GM21528 (cell line): ENCODE measurements around the gene FKBP2.

ENCODE experiments used
- ATAC-seq: cut with Tn5 transposase; IDR thresholded peaks from one replicate; pipeline ENCODE4 v1.9.1; 2021; ENCODE audit warnings: mild to moderate bottlenecking, moderate library complexity; ENCODE audit not compliant: unreplicated experiment, low FRiP score

Gene FKBP2

GRCh38 chr11:64278576-64279190 is 37.8 kb downstream of the FKBP2 start:
- no peak for ATAC-seq

- no peak for ATAC-seq
These were observed 41.3 kb downstream of the FKBP2 start for GRCh38 chr11:64281957-64282770.

- no peak for ATAC-seq
These were observed 42.2 kb downstream of the FKBP2 start for GRCh38 chr11:64283092-64283491.

DNA sequence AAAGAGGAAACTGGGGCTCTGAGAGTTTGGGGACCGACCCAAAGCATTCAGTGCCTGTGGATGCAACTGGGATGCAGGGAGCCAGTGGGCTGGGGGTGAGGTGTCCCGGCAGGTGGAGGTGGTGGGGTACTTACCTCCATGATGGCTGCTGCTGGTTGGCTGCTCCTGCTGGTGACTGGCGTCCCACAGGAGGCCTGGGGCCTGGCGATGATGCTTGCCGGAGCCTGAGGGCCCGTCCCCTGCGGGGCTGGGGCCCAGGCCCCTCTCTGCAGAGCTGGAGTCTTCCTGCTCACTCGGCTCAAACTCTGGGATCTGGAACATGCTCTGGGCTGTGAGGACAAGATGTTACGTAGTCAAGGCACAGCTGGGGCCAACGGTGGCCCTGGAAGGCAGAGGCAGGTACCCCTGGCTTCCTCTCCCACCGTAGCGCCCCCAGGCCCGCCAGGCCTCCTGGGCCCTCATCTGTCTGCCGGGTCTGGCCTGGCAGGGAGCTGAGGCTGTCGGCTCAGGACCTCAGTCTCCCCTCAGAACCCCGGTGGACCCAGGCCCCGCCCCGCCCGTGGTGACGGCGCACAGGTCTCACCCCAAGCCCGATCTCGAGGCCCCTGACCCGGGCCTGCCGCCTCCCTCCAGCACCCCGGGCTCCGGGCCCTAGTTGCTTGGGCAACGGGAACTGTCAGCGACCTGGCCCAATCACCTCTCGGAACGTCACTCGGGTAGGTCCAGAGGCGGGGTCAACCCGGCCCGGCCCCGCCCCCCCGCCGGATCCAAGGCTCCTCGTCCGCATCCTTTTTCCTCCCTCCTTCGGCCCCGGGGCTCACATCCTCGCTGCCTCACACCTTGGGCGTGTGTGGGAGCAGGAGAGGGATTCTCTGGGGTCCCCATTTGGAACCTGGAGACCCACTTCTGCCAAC is 43.4 kb downstream of the FKBP2 start, which contains the start of gene BAD:
Gene BAD (minus strand): TSS at position 618 of the 914 bp plus-strand sequence. CDS start 297 bp downstream, at position 321.
- peak; percentile 59 for ATAC-seq

- ATAC-seq: peak; percentile 57
These were observed 44.3 kb downstream of the FKBP2 start, which contains the start of gene GPR137 for GRCh38 chr11:64284962-64285884. Gene GPR137 (plus strand): TSS chr11:64285848. CDS start chr11:64286525, 677 bp downstream.

- ATAC-seq: no peak
These were observed 45.2 kb downstream of the FKBP2 start for GRCh38 chr11:64285885-64286800.

- no peak for ATAC-seq
These were observed 45.9 kb downstream of the FKBP2 start for GRCh38 chr11:64286801-64287159.

GRCh38 chr11:64287676-64288352 is 46.9 kb downstream of the FKBP2 start:
- ATAC-seq: no peak

- no peak for ATAC-seq
These were observed 47.5 kb downstream of the FKBP2 start for GRCh38 chr11:64288353-64288750.

- no peak for ATAC-seq
These were observed 48.2 kb downstream of the FKBP2 start for GRCh38 chr11:64289002-64289564.

- ATAC-seq: no peak
These were observed 49.7 kb downstream of the FKBP2 start for GRCh38 chr11:64290352-64291261.

- ATAC-seq: no peak
These were observed 50.4 kb downstream of the FKBP2 start, which contains the start of gene KCNK4 for GRCh38 chr11:64291262-64291751. Gene KCNK4 (plus strand): TSS chr11:64291302. CDS start chr11:64293019, 1,717 bp downstream.

DNA sequence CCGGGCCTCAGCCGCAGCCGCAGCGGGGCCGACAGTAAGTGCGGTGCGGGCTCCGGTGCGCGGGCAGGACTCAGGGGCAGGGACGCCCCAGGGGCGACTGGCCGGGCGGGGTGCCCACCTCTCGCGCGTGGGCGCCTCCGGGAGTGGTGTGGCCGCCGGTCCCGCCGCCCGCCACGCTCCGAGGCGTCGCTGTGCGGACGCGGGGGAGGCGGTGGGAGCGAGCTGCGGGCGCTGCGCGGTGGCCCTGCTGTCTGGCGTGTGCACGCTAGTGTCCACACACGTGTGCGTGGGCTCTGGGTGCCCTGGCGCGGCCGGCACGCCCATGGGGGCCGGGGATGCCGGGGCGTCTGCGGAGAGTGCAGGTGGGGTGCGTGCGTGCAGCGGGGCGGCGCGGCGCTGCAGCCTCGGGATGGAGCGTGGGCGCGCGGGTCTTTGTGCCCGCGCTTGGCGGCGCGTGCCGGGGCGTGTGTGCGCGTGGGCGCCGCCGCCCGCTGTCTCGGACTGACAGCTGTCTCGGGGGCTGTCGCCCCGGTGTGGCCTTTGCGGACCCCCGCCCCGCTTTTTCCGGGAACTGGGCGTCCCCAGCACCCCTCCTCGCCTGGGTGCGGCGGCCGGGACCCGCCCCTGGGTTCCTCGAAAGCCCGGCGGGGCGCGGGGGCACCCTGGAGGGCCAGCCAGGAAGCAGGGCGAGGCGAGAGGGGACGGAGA is 51.0 kb downstream of the FKBP2 start:
- ATAC-seq: no peak

- ATAC-seq: no peak
These were observed 51.8 kb downstream of the FKBP2 start for GRCh38 chr11:64292460-64293254.
